Islet of Langerhans (tissue), 1 donor: Measurements from ENCODE around the gene ADCY6.

ENCODE experiments used
- FAIRE-seq: peaks from one replicate; lab custom pipeline; 2011; peaks lifted over from hg19 to GRCh38; lab: Jason Lieb, UNC

The ADCY6 gene

GRCh38 chr12:48783432-48783831 is 5.5 kb downstream of the ADCY6 start:
- FAIRE-seq, result no peak

GRCh38 chr12:48782457-48783395 is 6.2 kb downstream of the ADCY6 start:
- FAIRE-seq, result no peak

GRCh38 chr12:48781750-48782456 is 7.0 kb downstream of the ADCY6 start:
- FAIRE-seq, result no peak

GRCh38 chr12:48780381-48781025 is 8.4 kb downstream of the ADCY6 start:
- no peak for FAIRE-seq

- no peak for FAIRE-seq
Measured at GRCh38 chr12:48779869-48780268, 9.0 kb downstream of the ADCY6 start.

- FAIRE-seq, result no peak
Measured at GRCh38 chr12:48777501-48778400, 11.1 kb downstream of the ADCY6 start.

- no peak for FAIRE-seq
Measured at GRCh38 chr12:48776956-48777355, 11.9 kb downstream of the ADCY6 start.

- FAIRE-seq, result no peak
Measured at GRCh38 chr12:48775991-48776649, 12.8 kb downstream of the ADCY6 start.

- no peak for FAIRE-seq
Measured at GRCh38 chr12:48775299-48775698, 13.6 kb downstream of the ADCY6 start.

GRCh38 chr12:48774516-48774915 is 14.4 kb downstream of the ADCY6 start:
- FAIRE-seq, result no peak

- FAIRE-seq, result no peak
Measured at GRCh38 chr12:48773686-48774085, 15.2 kb downstream of the ADCY6 start.

- FAIRE-seq, result no peak
Measured at GRCh38 chr12:48771588-48772112, 17.2 kb downstream of the ADCY6 start.

GRCh38 chr12:48770756-48771155 is 18.1 kb downstream of the ADCY6 start:
- FAIRE-seq, result no peak

- no peak for FAIRE-seq
Measured at GRCh38 chr12:48768736-48769135, 20.2 kb downstream of the ADCY6 start.

- no peak for FAIRE-seq
Measured at GRCh38 chr12:48768147-48768546, 20.7 kb downstream of the ADCY6 start.

GRCh38 chr12:48767521-48767920 is 21.4 kb downstream of the ADCY6 start:
- FAIRE-seq, result no peak

- FAIRE-seq, result no peak
Measured at GRCh38 chr12:48767047-48767446, 21.8 kb downstream of the ADCY6 start.

GRCh38 chr12:48765753-48766162 is 23.1 kb downstream of the ADCY6 start:
- no peak for FAIRE-seq

GRCh38 chr12:48764521-48764920 is 24.4 kb downstream of the ADCY6 start:
- no peak for FAIRE-seq

- FAIRE-seq, result no peak
Measured at GRCh38 chr12:48758737-48759136, 30.2 kb downstream of the ADCY6 start.

GRCh38 chr12:48758186-48758585 is 30.7 kb downstream of the ADCY6 start:
- FAIRE-seq, result no peak
